Fibroblast of skin of left biceps (primary cell): Measurements from ENCODE around the gene CIAPIN1.
A peak's percentile ranks its signal among the peaks of the same experiment; 100 is the strongest.
"Not testable (repeated sequence)": the region's sequence is repeated elsewhere in the genome, so short reads cannot be mapped to it uniquely, and the experiment has no call there.

Source experiments
- DNase-seq, 2 experiments: peaks; one replicate each; pipeline ENCODE4 v3.0.0-alpha.2; 2013; ENCODE audit warnings: low read depth in 2 of 2

CIAPIN1 gene

GRCh38 chr16:57406881-57407280 lies 40.3 kb downstream of the CIAPIN1 start:
- DNase-seq: no peak

GRCh38 chr16:57405097-57405496 lies 42.1 kb downstream of the CIAPIN1 start:
- DNase-seq: no peak

DNA sequence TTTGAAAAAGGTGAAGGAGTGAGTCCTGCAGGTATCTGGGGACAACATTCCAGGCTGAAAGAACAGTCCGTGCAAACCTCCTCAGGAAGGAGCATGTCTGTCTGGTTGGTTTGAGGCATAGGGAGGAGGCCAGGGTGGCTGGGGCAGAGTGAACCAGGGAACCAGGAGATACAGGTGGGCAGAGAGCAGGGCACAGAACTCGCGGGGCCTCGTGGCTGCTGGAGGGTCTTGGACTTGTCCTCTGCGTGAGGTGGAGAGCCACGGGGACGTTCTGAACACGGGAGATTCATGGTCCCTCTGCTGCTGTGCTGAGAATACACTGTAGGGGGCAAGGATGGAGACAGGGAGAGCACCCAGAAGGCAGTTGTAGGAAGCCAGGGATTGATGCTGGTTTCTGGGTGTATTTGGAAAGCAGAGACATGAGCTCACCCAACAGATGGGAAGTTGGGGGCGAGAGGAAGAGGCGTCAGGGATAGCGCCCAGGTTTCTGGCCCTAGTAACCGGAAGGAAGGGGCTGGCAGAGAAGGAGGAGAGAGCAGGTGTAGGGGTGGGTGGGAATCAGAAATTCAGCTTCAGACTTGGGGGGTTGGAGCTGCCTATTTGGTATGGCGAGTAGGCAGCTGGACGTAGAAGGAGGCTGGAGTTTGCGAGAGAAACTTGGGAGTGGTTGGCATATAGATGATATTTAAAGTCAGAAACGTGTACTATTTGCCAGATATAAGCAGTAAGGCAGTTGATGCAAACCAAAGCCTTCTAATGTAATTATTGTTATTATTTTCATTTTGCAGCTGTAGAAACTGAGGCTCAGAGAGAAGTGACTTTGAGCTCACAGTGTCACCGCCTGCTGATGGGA lies 43.0 kb downstream of the CIAPIN1 start, which contains the start of gene CCL17:
Gene CCL17 (plus strand): TSS at position 803 of the 853 bp plus-strand sequence. CDS start 9,166 bp downstream, outside the sequence.
- DNase-seq: no peak

GRCh38 chr16:57401943-57402640 lies 45.1 kb downstream of the CIAPIN1 start:
- DNase-seq: no peak

- not testable (repeated sequence) for DNase-seq
These were observed 49.7 kb downstream of the CIAPIN1 start for GRCh38 chr16:57397493-57397892.

DNA sequence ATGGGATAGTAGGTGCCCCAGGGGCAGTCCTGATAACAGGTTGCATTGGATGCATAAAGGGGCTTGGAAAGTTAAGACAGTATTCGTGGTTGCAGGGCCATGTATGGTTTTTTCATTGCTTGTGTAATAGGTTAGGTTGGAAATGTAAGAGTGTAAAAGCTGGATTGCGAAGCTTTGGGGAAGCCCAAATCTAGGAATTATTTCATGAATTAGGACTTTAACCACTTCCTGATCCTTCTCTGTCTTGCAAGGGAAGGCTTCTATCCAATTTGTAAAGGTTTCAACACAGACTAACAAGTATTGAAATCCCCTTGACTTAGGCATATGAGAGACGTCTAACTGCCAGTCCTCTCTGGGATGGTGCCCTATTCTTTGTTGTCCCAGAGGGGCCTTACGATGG lies 50.4 kb downstream of the CIAPIN1 start:
- no peak for DNase-seq

GRCh38 chr16:57395026-57395425 lies 52.2 kb downstream of the CIAPIN1 start:
- DNase-seq: no peak

DNA sequence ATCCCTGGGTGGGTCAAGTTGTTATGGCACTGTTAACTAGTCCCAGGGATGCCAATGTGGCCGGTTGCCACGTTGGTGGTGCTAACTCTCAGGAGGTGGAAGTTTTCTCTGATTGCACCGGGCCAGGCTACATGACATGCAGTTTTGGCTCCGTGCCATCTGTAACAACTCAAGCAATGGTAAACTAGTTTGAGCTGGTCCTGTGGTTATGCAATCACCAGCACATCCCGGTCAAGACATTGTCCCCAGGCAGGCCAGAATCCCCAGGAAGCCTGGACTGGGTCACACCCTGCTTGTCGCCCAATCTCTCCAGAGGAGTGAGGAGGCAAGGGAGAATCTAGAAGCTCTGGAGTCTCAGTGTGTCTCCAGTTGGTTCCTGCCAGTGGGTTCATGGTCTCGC lies 52.7 kb downstream of the CIAPIN1 start:
- DNase-seq: no peak

DNA sequence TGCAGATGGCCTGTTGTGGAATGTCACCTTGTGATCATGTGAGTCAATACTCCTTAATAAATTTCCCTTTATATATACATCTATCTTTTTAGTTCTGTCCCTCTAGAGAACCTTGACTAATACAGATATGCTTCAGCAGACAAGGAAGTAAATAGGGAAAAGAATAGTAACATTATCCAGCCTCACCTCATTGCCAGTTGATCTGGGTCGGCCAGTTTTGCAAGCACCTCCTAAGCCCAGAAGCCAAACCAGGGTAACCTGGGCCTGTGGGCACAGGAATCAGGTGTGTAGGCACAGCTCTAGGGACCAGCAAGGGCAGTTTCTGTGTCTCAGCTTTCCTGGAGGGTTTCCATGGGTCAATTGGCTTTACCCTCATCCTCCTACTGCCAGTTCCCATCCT lies 54.5 kb downstream of the CIAPIN1 start:
- DNase-seq: no peak

DNA sequence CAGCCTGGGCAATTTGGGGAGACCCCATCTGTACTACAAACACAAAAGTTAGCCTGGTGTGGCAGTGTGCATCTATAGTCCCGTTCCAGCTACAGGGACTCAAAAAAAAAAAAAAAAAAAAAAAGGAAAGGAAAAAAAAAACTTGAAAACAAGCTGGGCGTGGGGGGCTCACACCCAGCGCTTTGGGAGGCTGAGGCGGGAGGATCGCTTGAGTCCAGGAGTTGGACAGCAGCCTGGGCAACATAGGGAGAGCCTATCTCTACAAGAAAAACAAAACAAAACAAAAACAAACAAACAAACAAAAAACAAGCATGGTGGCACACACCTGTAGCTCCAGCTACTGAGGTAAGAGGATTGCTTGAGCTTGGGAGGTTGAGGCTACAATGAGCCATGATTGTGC lies 55.5 kb downstream of the CIAPIN1 start:
- DNase-seq: no peak

GRCh38 chr16:57391300-57391699 lies 55.9 kb downstream of the CIAPIN1 start:
- DNase-seq: no peak

DNA sequence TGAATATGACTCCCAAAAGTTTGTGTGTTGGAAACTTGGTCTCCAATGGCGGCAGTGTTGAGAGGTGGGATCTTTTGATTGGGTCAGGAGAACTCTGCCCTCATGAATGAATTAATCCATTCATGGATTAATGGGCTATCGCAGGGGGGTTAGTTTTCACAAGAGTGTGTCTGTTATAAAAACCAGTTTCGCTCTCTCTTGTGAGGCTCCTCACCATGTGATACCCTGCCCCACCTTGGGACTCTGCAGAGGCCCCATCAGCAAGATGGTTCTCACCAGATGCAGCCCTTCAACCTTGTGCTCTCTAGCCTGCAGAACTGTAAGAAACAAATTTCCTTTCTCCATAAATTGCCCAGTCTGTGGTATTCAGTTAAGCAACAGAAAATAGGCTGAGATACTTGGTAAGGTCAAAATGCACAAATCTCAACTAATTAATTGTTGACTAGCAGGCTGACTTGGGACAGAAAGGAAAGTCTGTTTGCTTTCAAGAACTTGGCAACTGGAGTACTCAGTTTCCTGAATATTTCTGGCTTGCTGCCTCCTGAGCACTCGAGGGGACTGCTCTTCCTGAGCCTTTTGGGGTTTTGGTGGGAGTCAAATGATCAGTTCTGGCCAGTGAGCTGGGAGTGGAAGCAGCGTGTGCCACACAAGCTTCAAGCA lies 56.4 kb downstream of the CIAPIN1 start:
- DNase-seq: no peak

DNA sequence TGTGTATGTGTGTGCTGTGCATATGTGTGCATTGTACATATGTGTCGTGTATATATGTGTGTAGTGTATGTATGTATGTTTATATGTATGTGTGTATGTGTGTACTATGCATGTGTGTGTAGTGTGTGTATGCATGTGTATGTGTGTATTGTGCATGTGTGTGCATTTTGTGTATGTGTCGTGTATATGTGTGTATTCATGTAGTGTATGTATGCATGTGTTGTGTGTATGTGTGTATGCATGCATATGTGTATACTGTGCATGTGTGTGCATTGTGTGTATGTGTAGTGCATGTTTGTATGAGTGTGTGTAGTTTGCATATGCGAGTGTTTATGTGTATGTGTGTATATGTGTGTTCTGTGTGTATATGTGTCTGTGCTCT lies 58.1 kb downstream of the CIAPIN1 start:
- DNase-seq: no peak

GRCh38 chr16:57388359-57389086 lies 58.7 kb downstream of the CIAPIN1 start:
- no peak for DNase-seq

- no peak for DNase-seq
These were observed 59.4 kb downstream of the CIAPIN1 start for GRCh38 chr16:57387598-57388354.

DNA sequence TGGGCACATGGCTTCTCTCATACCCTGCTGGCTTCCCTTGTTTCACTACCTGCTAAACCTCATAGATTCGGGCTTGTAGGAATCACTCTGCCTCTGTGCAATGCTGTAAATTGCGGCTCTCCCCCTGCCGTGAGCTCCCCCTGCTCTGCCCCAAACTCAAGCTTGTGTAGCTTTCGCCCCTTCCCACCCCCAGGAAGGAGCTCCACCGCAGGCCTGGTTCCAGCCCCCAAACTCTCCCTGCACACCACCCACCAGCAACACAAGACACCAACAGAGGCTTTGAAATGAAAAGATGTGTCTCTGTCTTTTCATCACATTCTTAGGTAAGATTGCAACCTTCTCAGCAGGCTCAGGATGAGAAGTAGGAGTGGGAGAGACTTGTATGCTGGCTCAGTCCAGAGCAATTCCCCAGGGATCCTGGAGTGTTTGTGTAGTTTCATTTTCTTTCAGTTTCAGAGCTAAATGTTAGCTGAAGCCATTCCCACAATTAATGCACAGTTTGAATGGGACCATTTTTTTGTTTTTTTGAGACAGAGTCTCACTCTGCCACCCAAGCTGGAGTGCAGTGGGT lies 60.7 kb downstream of the CIAPIN1 start:
- DNase-seq: peak; percentile 12

DNA sequence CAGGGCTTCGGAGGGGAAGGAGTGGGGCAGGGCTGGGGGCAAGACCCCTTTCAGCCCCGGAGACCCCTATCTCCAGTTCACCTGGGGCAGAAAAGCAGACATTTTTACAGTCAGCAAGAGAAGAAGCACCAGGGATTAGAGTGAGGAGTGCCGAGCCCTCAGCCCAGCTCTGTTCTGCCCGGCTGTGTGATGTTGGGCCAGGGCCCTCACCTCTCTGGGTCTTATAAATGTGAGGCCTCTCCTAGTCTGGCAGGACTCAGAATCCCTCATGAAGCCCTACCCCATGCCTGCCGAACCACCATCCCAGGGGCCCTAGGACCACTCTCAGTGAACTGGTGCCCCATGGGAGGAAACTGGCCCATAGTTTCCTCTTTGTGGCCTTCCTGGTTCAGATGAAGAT lies 62.1 kb downstream of the CIAPIN1 start:
- no peak for DNase-seq

- DNase-seq: no peak
These were observed 62.7 kb downstream of the CIAPIN1 start for GRCh38 chr16:57384248-57385070.

DNA sequence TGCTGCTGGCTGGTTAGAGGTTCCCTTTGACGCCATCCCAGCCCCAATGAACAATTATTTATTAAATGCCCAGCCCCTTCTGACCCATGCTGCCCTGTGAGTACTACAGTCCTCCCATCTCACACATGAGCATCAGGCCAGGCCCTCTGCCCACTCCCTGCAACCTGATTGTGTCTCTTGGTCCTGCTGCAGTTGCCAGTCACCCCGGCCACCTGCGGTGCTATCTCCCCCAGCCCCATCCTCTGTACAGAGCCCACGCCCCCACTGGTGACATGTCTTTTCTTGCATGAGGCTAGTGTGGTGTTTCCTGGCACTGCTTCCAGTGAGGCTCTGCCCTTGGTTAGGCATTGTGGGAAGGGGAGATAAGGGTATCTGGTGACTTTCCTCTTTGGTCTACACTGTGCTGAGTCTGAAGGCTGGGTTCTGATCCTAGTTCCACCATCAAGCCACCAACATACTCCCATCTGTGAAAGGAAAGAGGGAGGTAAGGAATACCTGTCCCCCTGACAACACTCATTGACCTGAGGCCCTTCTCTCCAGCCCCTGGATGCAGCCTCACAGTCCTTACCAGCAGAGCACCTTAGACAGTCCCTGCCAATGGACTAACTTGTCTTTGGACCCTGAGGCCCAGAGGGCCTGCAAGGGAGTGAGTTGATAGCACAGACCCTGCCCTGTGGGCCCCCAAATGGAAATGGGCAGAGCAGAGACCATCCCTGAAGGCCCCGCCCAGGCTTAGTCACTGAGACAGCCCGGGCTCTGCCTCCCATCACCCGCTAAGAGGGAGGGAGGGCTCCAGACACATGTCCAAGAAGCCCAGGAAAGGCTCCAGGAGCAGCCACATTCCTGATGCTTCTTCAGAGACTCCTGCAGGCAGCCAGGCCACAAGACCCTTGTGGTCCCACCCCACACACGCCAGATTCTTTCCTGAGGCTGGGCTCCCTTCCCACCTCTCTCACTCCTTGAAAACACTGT lies 63.6 kb downstream of the CIAPIN1 start:
- DNase-seq: no peak
